HG03108 (cell line): ENCODE results near the gene ZNF419.

Source experiments
- ATAC-seq: cut with Tn5 transposase; IDR thresholded peaks from one replicate; pipeline ENCODE4 v1.9.1; 2021; ENCODE audit warnings: moderate library complexity; ENCODE audit not compliant: unreplicated experiment

Gene ZNF419

DNA sequence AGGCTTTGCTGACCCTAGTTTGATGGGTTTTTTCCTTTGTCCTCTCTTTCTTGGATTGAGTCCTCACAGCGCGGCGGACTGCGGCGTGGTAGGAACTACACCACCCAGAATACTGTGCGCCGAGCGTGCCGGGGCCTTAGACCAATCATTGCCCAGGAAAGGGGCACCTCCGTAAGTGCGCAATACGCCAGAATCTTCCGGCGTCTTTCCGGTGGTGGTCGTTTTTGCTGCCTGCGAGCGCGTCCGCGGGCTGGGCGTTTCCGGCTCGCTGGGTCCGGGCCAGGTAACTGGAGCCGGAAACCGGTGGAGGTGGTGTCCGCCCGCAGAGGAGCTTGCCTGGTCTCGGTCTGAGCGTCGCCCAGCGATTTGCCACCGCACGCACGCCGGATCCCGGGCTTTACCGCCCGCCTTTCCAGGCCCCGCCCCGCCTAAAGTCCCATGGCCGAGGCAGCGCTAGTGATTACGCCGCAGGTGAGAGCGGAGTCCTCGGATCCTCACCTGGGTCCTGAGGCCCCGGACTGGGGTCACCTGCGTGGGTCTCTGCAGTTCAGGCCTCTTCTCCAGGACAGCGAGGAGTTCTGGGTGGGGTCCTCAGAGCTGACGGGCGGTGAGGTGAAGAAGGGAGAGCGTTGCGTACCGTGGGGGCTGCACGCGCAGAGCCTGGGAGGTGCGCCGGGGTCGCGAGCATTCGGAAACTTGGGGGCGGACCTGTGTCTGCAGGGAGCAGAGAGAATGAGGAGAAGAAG, 39.8 kb downstream of the ZNF419 start, which contains the start of gene ZNF549:
ZNF549 (plus strand) TSS at position 221 of the 746 bp plus-strand sequence; CDS start at position 439, 218 bp downstream.
- peak; percentile 98 for ATAC-seq

DNA sequence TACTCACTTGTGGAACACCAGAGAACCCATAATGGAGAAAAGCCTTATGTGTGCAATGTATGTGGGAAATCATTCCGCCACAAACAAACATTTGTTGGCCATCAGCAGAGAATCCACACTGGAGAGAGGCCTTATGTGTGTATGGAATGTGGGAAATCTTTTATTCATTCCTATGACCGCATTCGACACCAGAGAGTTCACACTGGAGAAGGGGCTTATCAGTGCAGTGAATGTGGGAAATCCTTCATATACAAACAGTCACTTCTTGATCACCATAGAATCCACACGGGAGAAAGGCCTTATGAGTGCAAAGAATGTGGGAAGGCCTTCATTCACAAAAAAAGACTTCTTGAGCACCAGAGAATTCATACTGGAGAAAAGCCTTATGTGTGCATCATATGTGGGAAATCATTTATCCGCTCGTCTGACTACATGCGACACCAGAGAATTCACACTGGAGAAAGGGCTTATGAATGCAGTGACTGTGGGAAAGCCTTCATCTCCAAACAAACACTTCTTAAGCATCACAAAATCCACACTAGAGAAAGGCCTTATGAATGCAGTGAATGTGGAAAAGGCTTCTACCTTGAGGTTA, 50.5 kb downstream of the ZNF419 start:
- ATAC-seq = no peak
